Subcutaneous preadipocyte (primary cell): Measurements from ENCODE around the gene NPEPL1. TPM values are rescaled to one million over a fixed set of nuclear protein-coding genes. Genes with fewer than 3 reads are reported as not detected.

Experiments used
- total RNA-seq: library from RNA; depleted of rRNA; stranded (reverse); fragments of >200 nt; gene quantifications from 2 replicates; pipeline ENCODE4 v1.2.3, GENCODE V29; 2012

The NPEPL1 gene
- 26.0 and 44.1 TPM in 2 replicates for total RNA-seq

GRCh38 chr20:58692579-58693225, at the start of gene NPEPL1:
Gene NPEPL1, plus strand, starts transcription at chr20:58692800. Its CDS starts 101 bp downstream, at chr20:58692901.

GRCh38 chr20:58650776-58651558, 41.6 kb upstream of the NPEPL1 start, which contains the start of gene STX16:
Gene STX16, plus strand, starts transcription at chr20:58651283. Its CDS starts 724 bp downstream, at chr20:58652007.

Other genes starting within 250 kb of the NPEPL1 start
- gene APCDD1L, start 177.4 kb upstream of the NPEPL1 start, total RNA-seq = 1.8 and 3.9 TPM in 2 replicates
- 19.8 and 24.8 TPM in 2 replicates for gene STX16, start 41.5 kb upstream of the NPEPL1 start, total RNA-seq
- gene GNAS-AS1, start 158.1 kb downstream of the NPEPL1 start, total RNA-seq = 1.1 and 2.0 TPM in 2 replicates
- gene GNAS, start 159.9 kb downstream of the NPEPL1 start, total RNA-seq = 235 and 334 TPM in 2 replicates